ENCODE measurements around the gene TRMT6.

Gene TRMT6

DNA sequence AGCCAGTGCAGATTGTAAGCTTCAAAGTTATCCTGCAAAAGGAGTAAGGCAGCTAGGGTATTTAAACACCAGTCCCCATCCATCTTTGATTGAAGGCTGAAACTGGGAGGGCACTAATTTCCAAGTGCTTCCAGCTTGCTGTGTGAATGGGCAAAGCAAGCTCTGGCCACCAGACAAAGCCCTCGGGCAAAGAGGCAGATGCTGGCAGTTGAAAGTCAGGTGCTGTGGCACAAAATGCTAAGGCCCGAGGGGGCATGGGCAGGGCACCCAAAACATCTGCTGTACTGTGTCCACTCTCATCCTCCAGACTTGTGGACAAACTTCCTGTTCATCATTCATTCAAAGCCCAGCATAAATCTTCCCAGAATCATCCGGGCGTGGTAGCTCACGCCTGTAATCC is 62.9 kb downstream of the TRMT6 start:
- H3K9me3 ChIP-seq (ENCODE audit: insufficient read depth, low read depth, low read length): no peaks in the 10 kb centered on the region
- no peaks in the 10 kb centered on the region for H3K27me3 ChIP-seq (ENCODE audit: insufficient read depth, low read length, poor library complexity, severe bottlenecking)
- no peaks in the 10 kb centered on the region for H4K20me1 ChIP-seq (ENCODE audit: insufficient read depth, low read length, poor library complexity, severe bottlenecking)
- no peaks in the 10 kb centered on the region for H3K36me3 ChIP-seq (ENCODE audit: insufficient read depth, low read length)
- H3K9me2 ChIP-seq (replicated peaks; ENCODE audit: low read depth, low read length): no peaks in the 10 kb centered on the region
- no peak overlapping the region for H3K4me3 ChIP-seq (ENCODE audit: low read length, poor library complexity, severe bottlenecking)
- H3K4me2 ChIP-seq (ENCODE audit: low read depth, low read length, poor library complexity, severe bottlenecking): no peak overlapping the region
- H3F3A ChIP-seq (ENCODE audit: low read depth): no peaks in the 10 kb centered on the region
- TF ChIP-seq, protein P1, sequence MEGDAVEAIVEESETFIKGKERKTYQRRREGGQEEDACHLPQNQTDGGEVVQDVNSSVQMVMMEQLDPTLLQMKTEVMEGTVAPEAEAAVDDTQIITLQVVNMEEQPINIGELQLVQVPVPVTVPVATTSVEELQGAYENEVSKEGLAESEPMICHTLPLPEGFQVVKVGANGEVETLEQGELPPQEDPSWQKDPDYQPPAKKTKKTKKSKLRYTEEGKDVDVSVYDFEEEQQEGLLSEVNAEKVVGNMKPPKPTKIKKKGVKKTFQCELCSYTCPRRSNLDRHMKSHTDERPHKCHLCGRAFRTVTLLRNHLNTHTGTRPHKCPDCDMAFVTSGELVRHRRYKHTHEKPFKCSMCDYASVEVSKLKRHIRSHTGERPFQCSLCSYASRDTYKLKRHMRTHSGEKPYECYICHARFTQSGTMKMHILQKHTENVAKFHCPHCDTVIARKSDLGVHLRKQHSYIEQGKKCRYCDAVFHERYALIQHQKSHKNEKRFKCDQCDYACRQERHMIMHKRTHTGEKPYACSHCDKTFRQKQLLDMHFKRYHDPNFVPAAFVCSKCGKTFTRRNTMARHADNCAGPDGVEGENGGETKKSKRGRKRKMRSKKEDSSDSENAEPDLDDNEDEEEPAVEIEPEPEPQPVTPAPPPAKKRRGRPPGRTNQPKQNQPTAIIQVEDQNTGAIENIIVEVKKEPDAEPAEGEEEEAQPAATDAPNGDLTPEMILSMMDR (conservative IDR thresholded peaks at IDR 0.05; ENCODE audit: low read length): no peak
- no peak for TF ChIP-seq EZH2phosphoT487 (IDR thresholded peaks at IDR 0.05; ENCODE audit: borderline replicate concordance)
- no peaks in the 10 kb centered on the region for H3K4me1 ChIP-seq (ENCODE audit: insufficient read depth, low read length, poor library complexity, severe bottlenecking)
- no peak overlapping the region for H2AFZ ChIP-seq (ENCODE audit: low read length)
- no peaks in the 10 kb centered on the region for H3K79me2 ChIP-seq (ENCODE audit: insufficient read depth, low read length)
- no peak overlapping the region for H3K9ac ChIP-seq (ENCODE audit: low read depth, low read length, poor library complexity, severe bottlenecking)
